ENCODE measurements around the gene CLK1. TPM values are rescaled to one million over a fixed set of nuclear protein-coding genes. Genes with fewer than 3 reads are reported as not detected.

Gene CLK1
- total RNA-seq, 4 donors from 2014 or later = 187 to 265 (median 234) TPM

DNA sequence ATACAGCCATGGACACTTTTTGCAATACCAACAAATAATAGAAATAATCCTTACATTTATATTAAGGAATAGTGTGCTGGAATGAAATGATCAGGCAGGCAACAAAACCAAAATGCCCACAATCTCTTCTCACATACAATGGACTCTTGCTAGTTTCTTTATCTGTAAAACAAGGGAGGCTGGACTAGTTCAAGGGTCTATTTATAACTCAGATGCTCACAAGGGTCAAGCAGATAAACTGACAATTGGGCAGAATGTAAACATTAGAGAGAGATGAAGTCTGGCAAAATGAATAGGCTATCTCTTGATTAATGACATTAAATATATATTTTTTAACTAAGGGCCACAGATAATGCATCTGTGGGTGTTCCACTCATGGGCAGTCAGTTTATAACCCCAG lies 13.0 kb upstream of the CLK1 start:
- DNase-seq = no peak
- Histone ChIP-seq H3K27me3 (no peaks in the 10 kb centered on the region), H3K27ac (no peak overlapping the region), H3K36me3 (no peaks in the 10 kb centered on the region), H3K9me3 (no peaks in the 10 kb centered on the region), H3K4me3 (no peak overlapping the region), H3K4me1 (no peaks in the 10 kb centered on the region)
- no peak for TF ChIP-seq POLR2A (IDR thresholded peaks at IDR 0.05)
- TF ChIP-seq, protein P1, sequence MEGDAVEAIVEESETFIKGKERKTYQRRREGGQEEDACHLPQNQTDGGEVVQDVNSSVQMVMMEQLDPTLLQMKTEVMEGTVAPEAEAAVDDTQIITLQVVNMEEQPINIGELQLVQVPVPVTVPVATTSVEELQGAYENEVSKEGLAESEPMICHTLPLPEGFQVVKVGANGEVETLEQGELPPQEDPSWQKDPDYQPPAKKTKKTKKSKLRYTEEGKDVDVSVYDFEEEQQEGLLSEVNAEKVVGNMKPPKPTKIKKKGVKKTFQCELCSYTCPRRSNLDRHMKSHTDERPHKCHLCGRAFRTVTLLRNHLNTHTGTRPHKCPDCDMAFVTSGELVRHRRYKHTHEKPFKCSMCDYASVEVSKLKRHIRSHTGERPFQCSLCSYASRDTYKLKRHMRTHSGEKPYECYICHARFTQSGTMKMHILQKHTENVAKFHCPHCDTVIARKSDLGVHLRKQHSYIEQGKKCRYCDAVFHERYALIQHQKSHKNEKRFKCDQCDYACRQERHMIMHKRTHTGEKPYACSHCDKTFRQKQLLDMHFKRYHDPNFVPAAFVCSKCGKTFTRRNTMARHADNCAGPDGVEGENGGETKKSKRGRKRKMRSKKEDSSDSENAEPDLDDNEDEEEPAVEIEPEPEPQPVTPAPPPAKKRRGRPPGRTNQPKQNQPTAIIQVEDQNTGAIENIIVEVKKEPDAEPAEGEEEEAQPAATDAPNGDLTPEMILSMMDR (IDR thresholded peaks at IDR 0.05) = no peak
- intact Hi-C loops (cut with DNase I; ENCODE audit: low total_unique reads) = no loop called here

DNA sequence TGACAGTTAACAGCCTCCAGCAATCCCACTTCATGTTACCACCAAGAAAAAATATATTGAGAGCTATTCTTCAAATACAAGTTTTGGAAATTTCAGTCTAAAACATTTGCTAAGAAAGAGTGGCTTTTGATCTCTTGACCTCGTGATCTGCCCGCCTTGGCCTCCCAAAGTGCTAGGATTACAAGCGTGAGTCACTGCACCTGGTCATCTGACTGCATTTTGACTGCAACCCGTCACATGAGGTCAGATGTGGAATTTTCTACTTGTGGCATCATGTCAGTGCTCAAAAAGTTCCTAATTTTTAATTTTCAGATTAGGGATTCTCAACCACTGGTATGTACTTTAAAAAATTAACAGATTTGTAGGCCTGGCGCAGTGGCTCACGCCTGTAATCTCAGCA lies 9.1 kb upstream of the CLK1 start:
- Histone ChIP-seq H3K27ac (no peak overlapping the region), H3K27me3 (no peaks in the 10 kb centered on the region), H3K36me3 (no peaks in the 10 kb centered on the region), H3K4me1 (no peaks in the 10 kb centered on the region), H3K9me3 (no peaks in the 10 kb centered on the region), H3K4me3 (no peak overlapping the region)
- no peak for DNase-seq
- TF ChIP-seq, protein P1 (IDR thresholded peaks at IDR 0.05) = no peak
- TF ChIP-seq POLR2A (IDR thresholded peaks at IDR 0.05) = no peak
- intact Hi-C loops (cut with DNase I; ENCODE audit: low total_unique reads) = no loop called here

DNA sequence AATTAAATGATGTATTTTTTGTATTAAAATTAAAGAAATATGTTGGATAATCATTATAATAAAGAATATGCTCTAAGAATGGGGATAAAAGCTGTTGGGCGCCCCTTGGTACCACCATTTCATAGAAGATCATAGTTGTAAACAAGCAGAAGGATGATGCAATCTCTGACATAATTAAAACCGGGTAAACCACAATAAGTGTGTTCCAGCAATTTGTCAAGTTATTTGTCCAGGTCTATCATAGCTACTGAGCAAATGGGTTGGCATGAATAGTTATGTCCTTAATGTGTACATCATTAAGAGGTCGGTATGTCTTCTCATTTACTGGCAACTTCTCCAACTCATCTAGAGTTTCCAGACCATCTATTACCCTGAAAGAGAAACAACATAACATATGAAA lies 6.7 kb upstream of the CLK1 start:
- TF ChIP-seq, protein P1 (IDR thresholded peaks at IDR 0.05) = no peak
- no peak for TF ChIP-seq POLR2A (IDR thresholded peaks at IDR 0.05)
- no peak for DNase-seq
- no peaks in the 10 kb centered on the region for H3K4me1 ChIP-seq
- intact Hi-C loops (cut with DNase I; ENCODE audit: low total_unique reads) = no loop called here
- no peak overlapping the region for H3K4me3 ChIP-seq
- H3K27ac ChIP-seq = no peak overlapping the region
- H3K36me3 ChIP-seq = no peaks in the 10 kb centered on the region
- H3K9me3 ChIP-seq = no peaks in the 10 kb centered on the region
- no peaks in the 10 kb centered on the region for H3K27me3 ChIP-seq

DNA sequence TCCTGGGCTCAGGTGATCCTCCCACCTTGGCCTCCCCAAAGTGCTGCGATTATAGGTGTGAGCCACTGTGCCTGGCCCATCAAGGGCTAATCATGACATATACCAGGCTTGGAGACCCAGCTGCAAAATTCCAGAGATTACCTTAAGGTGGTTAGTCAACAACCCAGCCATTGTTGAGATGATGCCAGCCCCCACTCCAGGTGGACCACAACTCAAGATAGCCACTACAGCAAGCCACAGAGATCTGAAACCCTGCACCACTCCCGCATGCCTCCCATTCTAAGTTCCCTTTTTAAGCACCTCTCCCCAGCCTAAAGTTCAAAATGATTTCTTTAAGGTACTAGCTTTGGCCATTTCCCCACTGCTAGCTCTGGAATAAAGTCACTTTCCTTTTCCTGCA lies 4.6 kb upstream of the CLK1 start:
- no peaks in the 10 kb centered on the region for H3K9me3 ChIP-seq
- H3K4me3 ChIP-seq = no peak overlapping the region
- intact Hi-C loops (cut with DNase I; ENCODE audit: low total_unique reads) = no loop called here
- no peaks in the 10 kb centered on the region for H3K36me3 ChIP-seq
- H3K27me3 ChIP-seq = no peaks in the 10 kb centered on the region
- DNase-seq = no peak
- TF ChIP-seq POLR2A (IDR thresholded peaks at IDR 0.05) = no peak
- TF ChIP-seq, protein P1 (IDR thresholded peaks at IDR 0.05) = no peak
- no peaks in the 10 kb centered on the region for H3K4me1 ChIP-seq
- no peak overlapping the region for H3K27ac ChIP-seq

DNA sequence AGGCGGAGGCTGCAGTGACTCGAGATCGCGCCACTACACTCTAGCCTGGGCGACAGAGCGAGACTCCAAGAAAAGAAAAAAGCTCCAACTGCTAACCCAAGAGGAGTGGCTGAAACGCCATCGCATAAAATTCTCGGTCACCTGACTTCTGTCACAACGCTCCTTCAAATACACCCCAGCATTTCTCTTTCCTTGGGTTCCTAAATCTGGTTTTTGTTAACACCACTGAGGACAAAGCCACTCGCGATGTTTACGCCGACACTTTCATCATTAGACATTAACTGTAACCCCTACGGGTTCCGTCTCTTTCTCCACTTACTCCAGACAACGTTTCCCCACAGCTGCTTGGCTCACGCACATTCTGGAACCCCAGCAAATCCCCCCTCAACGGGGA lies 679 bp downstream of the CLK1 start:
- Histone ChIP-seq H3K4me1 (peaks cover 3 to 9% of the 10 kb centered on the region in 2 donors), H3K27me3 (no peaks in the 10 kb centered on the region), H3K27ac (peak overlapping the region; percentile 100), H3K4me3 (peak overlapping the region; percentile 97 to 100), H3K9me3 (no peaks in the 10 kb centered on the region), H3K36me3 (no peaks in the 10 kb centered on the region)
- DNase-seq = no peak
- intact Hi-C loops (cut with DNase I; ENCODE audit: low total_unique reads) = no loop called here
- TF ChIP-seq POLR2A (IDR thresholded peaks at IDR 0.05) = no peak
- TF ChIP-seq, protein P1 (IDR thresholded peaks at IDR 0.05) = no peak
